Posterior cingulate gyrus (tissue), 11 donors: Measurements from ENCODE around the gene ARRDC2.
"Not testable (repeated sequence)": the region's sequence is repeated elsewhere in the genome, so short reads cannot be mapped to it uniquely, and the experiment has no call there.

Source experiments
- DNase-seq, 10 donors: peaks; one replicate each; pipeline versions ENCODE4 v3.0.0 to v3.0.0-alpha.2; 2020 to 2021; ENCODE audit warnings: mixed read lengths in 3 of 10
- intact Hi-C: fragments of 100-400 bp; cut with DNase I; formaldehyde crosslinking; loops from one replicate; pipeline ENCODE4 v1.15.1; 2023

The ARRDC2 gene

DNA sequence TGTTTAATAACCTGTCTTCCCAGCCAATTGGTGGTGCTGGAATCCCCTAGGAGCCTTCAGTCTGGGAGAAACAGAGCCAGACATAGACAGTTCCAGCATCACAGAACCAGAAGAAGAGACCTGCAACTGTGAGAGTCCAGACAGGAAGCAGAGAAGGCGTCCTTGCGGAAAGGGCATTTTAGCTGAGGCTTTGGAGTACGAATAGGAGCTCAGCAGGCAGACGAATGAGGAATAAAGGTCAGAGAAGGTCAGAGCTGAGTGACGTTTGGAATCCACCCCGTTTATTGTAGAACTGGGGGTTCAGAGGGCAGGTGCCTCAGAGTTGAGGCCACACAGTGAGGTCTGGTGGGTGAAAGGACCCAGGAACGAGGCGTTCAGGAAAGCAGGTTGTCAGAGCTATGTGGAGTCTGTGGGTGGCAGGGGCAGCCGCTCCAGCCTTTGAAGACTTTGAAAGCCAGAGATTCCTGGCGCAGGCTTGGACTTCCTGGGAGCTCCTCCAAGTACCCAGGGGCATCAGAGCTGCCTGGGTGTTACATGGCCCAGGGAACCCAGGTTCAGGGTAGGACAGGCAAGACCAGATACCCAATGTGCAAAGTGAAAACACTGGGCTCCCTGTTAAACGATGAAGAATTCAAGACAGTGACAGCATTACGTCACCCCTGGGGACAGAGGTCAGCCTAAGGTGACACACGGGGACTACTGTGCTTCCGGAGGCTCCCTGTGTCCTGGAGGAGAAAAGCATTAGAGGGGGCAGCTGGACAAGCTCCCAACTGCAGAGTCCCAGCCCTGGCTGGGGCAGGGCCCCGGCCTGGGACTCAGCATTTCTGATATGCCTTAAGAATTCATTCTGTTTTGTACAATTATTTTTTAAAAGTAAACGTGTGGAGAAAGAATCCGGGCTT, 5.5 kb downstream of the ARRDC2 start:
- DNase-seq: no peak
- intact Hi-C loops: no loop called here

DNA sequence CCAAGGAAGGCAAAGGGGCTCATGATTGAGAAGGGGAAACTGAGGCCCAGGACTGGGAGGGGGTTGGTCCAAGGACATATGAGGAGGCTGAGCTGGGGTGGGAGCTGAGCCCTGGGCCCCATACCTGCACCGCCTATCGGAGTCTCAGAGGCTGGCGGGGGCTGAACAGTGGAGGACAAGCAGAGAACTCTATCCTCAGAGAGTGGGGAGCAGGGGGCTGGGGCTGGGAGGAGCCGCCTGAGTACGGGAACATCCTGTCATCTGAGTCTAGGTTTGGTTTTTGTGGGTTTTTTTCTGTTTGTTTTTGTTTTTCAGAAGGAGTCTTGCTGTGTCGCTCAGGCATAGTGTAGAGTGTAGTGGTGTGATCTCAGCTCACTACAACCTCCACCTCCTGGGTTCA, 6.2 kb downstream of the ARRDC2 start:
- intact Hi-C loops: no loop called here
- no peak for DNase-seq

DNA sequence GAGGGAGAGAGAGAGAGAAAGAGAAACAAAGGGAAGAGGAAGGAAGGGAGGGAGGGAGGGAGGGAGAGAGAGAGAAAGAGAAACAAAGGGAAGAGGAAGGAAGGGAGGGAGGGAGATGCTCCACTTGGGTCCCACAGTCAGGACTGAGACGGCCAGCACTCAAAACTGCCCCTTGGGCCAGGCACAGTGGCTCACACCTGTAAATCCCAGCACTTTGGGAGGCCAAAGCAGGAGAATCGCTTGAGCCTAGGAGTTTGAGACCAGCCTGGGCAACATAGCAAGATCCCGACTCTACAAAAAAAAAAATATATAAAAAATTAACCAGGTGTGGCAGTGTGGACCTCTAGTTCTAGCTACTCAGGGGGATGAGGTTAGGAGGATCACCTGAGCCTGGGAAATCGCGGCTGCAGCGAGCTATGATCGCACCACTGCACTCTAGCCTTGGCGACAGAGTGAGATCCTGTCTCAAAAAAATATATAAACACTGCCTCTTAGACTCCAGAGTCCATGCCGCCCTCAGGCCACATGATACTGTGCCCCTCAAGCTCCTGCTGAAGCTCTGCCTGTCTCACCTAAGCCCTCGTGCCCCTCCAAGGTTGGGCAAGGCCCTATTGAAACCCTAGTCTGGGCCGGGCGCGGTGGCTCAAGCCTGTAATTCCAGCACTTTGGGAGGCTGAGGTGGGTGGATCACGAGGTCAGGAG, 8.4 kb downstream of the ARRDC2 start:
- intact Hi-C loops: no loop called here
- DNase-seq: no peak

DNA sequence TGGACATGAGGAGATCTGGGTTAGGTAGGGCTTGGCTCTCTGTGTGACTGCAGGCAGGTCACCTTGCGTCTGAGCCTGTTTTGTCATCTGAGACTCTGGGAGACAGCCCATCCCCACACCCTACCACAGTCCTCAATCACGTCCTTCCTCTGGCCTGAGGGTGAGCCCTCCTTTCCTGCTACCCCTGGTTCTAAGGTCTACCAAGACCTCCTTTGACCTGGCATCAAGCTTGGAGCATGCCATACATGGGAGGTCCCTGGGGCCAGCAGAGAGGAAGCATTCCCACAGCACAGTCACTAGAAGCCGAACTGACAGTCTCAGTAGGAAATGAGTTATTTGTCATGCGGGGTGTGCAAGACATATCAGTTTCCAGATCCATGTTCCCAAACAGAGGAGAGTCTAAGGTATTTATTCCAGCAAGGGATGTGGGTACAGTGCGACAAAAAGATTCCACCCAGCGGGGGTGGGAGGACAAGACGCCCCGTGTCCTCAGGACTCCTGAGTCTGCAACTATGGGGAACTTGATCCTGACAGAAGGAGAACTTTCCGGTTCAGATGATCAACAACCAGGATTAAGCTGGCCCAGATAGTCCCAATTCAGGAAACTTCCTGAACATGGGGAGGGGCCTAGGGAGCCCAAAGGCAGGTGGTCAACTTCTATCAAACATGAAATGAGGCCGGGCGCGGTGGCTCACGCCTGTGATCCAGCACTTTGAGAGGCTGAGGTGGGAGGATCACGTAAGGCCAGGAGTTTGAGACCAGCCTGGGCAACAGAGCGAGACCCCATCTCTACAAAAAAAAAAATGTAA, 9.5 kb downstream of the ARRDC2 start:
- peak in 2 of 10 donors; percentile 31 to 70 for DNase-seq
- intact Hi-C loops: no loop called here

- intact Hi-C loops: no loop called here
- peak; percentile 76 to 98 (median 91) for DNase-seq
Measured at GRCh38 chr19:18020212-18021085, 12.5 kb downstream of the ARRDC2 start.

DNA sequence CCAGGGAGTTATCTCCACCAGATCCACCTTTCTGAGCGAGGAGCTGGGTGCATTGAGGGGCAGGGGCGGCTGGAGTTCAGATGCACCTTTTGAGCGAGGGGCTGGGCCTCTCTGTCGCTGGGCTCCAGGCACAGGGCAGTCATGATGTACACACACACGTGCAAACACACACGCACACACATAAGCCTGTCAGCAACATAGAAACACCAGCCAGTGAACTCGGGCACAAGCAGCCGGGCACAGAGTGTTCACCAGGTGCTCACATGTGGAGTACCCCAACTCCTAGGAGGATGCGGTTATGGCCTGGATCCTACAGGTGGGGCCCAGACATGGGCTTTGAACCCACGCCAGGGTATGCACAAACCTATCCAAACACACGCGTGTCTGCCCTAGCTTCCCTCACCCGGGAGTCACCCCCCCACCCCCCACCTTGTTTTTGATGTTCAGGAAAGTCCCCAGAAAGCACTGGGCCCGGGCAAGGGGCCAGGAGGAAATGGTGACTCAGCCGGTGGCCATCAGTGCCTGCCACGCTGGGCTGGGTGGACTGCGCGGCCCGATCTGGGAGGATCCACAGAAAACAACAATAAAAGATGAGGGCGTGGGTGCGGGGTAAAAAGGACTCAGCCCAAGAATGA, 13.3 kb downstream of the ARRDC2 start:
- intact Hi-C loops: no loop called here
- peak in 7 of 10 donors; percentile 68 to 97 (median 86) for DNase-seq

DNA sequence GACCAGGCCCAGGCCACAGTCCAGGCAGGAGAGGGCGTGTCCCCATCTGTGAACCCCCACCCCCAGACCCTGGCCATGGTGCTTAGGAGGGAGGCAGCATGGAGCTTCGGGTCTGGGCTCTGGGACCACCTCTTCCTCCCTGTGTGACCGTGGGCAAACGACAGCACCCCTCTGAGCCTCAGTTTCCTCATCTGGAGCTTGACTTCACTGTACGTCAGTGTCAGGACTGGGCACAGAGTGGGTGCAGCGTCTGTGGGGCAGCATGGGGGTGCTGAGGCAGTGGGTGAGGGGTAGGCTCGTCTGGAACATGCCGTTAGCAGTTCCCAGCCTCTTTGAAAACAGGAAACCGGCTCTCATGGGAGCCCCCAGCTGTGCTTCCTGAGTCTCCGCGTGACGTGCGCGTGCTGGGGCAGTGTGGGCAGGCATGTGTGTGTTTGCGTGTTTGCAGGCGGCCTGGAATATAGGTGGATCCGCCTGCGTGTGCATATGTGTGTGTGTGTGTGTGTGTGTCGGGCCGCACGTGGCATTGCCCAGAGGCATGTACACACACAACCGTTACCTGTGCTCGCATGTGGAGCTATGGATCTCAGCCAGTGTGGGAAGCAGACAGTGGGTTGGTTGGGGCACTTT, 15.8 kb downstream of the ARRDC2 start:
- intact Hi-C loops: no loop called here
- peak in 6 of 10 donors; percentile 28 to 90 (median 50) for DNase-seq

- DNase-seq: no peak
- intact Hi-C loops: no loop called here
Measured at GRCh38 chr19:18027151-18027550, 19.2 kb downstream of the ARRDC2 start.

DNA sequence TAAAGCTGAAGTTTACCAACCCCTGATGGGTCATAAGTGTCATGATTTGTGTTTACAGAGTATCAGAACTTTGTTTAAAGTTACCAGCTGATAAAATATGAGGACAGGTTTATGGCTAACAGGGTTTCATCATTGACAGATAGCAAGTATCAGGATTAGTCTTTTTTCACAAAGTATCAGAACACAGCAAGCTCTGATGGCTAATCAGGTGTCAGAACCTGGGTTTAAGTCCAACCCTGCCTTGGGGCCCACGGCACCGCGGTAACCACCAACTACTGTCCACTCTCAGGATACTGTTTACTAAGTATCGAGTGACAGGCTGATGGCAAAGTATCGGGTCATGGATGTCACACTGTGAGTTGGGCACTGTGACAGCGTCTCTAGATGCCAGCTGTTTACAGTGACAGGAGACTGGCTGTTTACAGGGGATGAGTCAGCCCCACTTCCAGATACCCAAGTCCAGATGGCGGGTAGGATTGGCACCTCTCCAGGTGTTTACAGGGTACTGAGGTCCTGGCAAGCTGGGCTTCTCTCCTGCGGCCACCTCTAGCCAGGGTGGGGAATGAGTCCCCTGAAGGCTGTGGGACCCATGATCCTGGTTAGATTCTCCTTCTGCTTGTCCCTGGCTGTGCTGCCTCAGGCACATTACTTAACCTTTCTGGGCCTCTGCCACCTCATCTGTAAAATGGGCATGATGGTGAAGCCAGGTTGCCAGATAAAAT, 21.8 kb downstream of the ARRDC2 start:
- peak in 6 of 10 donors; percentile 40 to 89 (median 60) for DNase-seq
- intact Hi-C loops: no loop called here

DNA sequence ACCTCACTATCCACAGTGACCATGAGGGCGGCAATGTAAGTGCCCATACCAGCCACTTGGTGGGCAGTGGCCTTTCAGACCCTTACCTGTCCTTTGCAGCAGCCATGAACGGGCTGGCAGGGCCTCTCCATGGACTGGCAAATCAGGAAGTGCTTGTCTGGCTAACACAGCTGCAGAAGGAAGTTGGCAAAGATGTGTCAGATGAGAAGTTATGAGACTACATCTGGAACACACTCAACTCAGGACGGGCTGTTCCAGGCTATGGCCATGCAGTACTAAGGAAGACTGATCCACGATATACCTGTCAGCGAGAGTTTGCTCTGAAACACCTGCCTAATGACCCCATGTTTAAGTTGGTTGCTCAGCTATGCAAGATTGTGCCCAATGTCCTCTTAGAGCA, 23.4 kb downstream of the ARRDC2 start:
- DNase-seq: peak in 1 of 10 donors; percentile 69

GRCh38 chr19:18032102-18032501, 24.1 kb downstream of the ARRDC2 start:
- DNase-seq, intact Hi-C loops: not testable (repeated sequence)

More for the DNA sequence above, 23.4 kb downstream of the ARRDC2 start:
- intact Hi-C loops: not testable (repeated sequence)

- intact Hi-C loops: no loop called here
Measured at GRCh38 chr19:18041054-18041453, 33.1 kb downstream of the ARRDC2 start.

DNA sequence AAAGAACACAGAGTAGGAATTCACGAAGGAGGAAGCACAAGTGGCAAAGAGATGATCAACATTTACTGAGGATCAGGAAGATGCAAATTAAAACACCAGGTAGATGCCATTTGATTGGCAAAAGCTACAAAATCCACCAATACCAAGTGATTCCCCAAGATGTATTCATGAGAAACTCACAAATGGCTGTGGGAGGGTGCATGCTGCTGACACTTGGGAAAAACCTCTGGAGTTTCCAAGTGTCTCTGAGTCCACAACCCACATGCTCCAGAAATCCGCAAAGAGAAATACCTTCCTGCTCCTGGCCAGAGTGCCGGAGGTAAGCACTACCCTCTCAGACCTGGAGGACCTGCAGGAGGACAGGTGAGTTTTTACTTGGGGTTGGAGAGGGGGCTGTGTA, 35.7 kb downstream of the ARRDC2 start:
- intact Hi-C loops: no loop called here
- no peak for DNase-seq

More at GRCh38 chr19:18041054-18041453, 33.1 kb downstream of the ARRDC2 start:
- no peak for DNase-seq

GRCh38 chr19:18044825-18045304, 36.9 kb downstream of the ARRDC2 start:
- peak; percentile 35 to 95 (median 64) for DNase-seq
- intact Hi-C loops: no loop called here

DNA sequence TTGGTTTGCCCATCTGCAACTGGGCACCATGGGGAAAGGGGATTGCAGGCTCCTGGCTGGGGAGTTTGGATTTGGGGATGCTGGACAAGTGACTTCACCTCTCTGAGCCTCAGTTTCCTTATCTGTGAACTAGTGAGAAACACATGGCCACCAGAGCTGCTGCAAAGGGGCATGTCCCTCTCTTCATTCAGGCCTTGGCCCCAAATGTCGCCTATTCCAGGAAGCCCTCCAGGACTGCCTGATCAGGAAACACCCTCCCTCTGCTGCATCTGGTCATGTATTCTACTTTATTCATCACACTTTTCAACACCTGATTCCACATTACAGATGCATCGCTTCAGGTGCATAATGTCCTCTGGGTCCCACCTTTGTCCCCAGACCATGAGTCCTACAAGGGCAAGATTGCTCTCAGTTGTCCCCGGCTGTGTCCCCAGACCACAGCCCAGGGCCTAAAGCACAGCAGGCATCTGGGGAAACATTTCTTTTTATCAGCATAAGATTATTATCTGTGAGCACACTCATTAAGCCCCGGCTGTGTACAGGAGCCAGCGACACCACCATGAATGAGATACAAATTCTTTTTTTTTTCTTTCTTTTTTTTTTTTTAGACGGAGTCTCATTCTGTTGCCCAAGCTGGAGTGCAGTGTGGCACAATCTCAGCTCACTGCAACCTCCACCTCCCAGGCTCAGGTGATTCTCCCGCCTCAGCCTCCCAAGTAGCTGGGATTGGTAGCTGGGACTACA, 37.5 kb downstream of the ARRDC2 start:
- intact Hi-C loops: no loop called here
- DNase-seq: no peak

DNA sequence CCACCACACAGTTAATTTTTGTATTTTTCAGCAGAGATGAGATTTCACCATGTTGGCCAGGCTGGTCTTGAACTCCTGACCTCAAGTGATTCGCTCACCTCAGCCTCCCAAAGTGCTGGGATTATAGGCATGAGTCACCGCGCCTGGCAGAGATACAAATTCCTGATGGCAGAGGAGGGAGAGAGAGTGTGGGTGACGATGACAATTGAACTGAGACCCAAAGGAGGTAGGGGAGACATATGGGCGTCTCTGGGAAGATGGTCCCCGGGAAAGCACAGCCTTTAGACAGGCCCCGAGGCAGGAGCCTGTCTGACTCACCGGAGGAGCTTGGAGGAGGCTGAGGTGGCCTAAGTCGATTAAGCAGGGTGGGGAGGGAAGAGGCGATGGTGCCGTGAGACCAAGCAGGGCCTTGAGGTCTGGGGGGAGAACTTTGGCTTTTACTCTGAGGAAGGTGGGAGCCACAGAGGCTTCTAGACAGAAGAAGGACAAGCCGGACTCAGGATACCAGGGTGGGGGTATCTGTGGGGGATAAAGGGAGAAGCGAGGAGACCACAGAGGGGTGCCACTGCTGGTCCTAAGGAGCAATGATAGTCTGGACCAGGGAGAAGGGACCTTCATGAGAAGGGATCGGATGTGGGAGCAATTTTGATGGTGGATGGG, 38.2 kb downstream of the ARRDC2 start:
- intact Hi-C loops: no loop called here
- peak in 1 of 10 donors; percentile 62 for DNase-seq

DNA sequence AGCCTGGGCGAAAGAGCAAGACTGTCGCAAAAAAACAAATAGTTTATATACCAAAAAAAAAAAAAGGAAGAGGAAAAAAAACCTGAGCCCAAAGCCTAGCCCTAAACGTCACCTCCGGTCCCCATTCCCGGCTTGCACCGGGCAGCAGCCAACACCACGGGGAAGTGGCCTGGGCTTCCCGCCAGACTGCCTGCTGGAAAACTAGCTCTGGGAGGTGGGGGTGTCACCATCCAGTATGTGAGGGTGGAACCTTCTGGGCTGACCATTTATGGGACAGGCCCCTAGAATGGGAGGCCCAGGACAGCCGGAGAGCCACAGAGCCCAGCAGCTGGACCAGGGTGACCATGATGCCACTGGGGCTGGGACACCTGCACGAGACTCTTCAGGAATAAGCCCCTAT, 41.4 kb downstream of the ARRDC2 start:
- DNase-seq: peak; percentile 52 to 96 (median 72)
- intact Hi-C loops: no loop called here
